K562 (cell line): Measurements from ENCODE around the gene WDR47. TPM values are rescaled to one million over a fixed set of nuclear protein-coding genes. Genes with fewer than 3 reads are reported as not detected.

Experiments used
- BDP1 ChIP-seq: IDR thresholded peaks from 3 replicates; pipeline ENCODE4 v1.6.1; 2011; ENCODE audit not compliant: insufficient read length, insufficient read depth
- CHD7 ChIP-seq: fragments of 200-600 bp; sonication (generic); IDR thresholded peaks from one replicate; pipeline ENCODE4 v1.6.1; 2012; ENCODE audit warnings: mild to moderate bottlenecking, low read depth, low read length, inconsistent platforms
- CSDE1 ChIP-seq, 2 experiments: fragments of 450-650 bp; IDR thresholded peaks; 2 replicates each; pipeline ENCODE4 v1.6.1; 2016; ENCODE audit warnings: mild to moderate bottlenecking in 1 of 2
- HMGXB4 ChIP-seq: sonication (generic); formaldehyde crosslinking; IDR thresholded peaks from 2 replicates; pipeline ENCODE4 v1.8.1; 2023; ENCODE audit warnings: mild to moderate bottlenecking, missing genetic modification reagents
- KLF10 ChIP-seq: fragments of 250-450 bp; sonication (Bioruptor Pico); IDR thresholded peaks from 2 replicates; pipeline ENCODE4 v1.6.1; 2021; ENCODE audit warnings: matching md5 sums
- NCOA4 ChIP-seq: fragments of 450-650 bp; IDR thresholded peaks from 2 replicates; pipeline ENCODE4 v1.6.1; 2018; ENCODE audit warnings: mild to moderate bottlenecking; ENCODE audit not compliant: partially characterized antibody
- PHB2 ChIP-seq: fragments of 450-650 bp; IDR thresholded peaks from 2 replicates; pipeline ENCODE4 v1.6.1; 2017; ENCODE audit warnings: low read depth
- PPARD ChIP-seq: fragments of 250-450 bp; sonication (Bioruptor Pico); IDR thresholded peaks from 2 replicates; pipeline ENCODE4 v1.8.0; 2022; ENCODE audit warnings: inconsistent platforms, mild to moderate bottlenecking, moderate library complexity
- RBM17 ChIP-seq: fragments of 200-400 bp; formaldehyde crosslinking; IDR thresholded peaks from 2 replicates; pipeline ENCODE4 v1.6.1; 2017; ENCODE audit warnings: low read depth, mild to moderate bottlenecking, low read length, borderline replicate concordance
- RFX7 ChIP-seq: fragments of 250-450 bp; sonication (Bioruptor Pico); IDR thresholded peaks from 2 replicates; pipeline ENCODE4 v1.5.1; 2021; ENCODE audit warnings: mild to moderate bottlenecking
- SPI1 ChIP-seq: IDR thresholded peaks from 2 replicates; pipeline ENCODE4 v1.6.1; 2011; ENCODE audit warnings: low read depth, low read length, control low read depth, borderline replicate concordance
- ZBTB12 ChIP-seq: fragments of 250-450 bp; sonication (Bioruptor Pico); IDR thresholded peaks from 2 replicates; pipeline ENCODE4 v1.4.0; 2020
- ZNF197 ChIP-seq: fragments of 200-800 bp; sonication (Bioruptor generic); IDR thresholded peaks from 2 replicates; pipeline ENCODE4 v1.6.1; 2016; ENCODE audit warnings: low read depth, missing genetic modification characterization, missing compliant biosample characterization
- polyA plus RNA-seq, 8 experiments: library from polyadenylated mRNA; depleted of rRNA in 4 of 8; stranded (reverse) in 5 of 8; unstranded in 3 of 8; fragments of >200 nt; fragmentation: Nextera tagmentation in 2 of 8; fragmentation: Illumina TruSeq in 1 of 8; extraction: Ambion mirVana in 2 of 8; extraction: Trizol in 1 of 8; gene quantifications; 2 replicates each; pipeline versions ENCODE4 v1.2.1 to v1.2.3, GENCODE V29; 2011 to 2014; ENCODE audit warnings: inconsistent platforms in 1 of 8, missing spikeins in 1 of 8
- total RNA-seq, 7 experiments: library from RNA; depleted of rRNA in 6 of 7; stranded (reverse); fragments of >200 nt in 6 of 7; fragmentation: Illumina TruSeq in 2 of 7; extraction: Trizol in 2 of 7; gene quantifications; 2 replicates each; pipeline versions ENCODE4 v1.2.1 to v1.2.3, GENCODE V29; 2011 to 2021; ENCODE audit warnings: low replicate concordance in 1 of 7

Gene WDR47
- total and polyA plus RNA-seq, 9 of the 15 experiments (the other 6 are each of a cell fraction or from before 2014, with no cell fraction given) = 1.3 to 10.1 (median 4.9) TPM

GRCh38 chr1:108963052-108963686, 78.7 kb downstream of the WDR47 start, which contains the start of gene CLCC1 (continued):
- TF ChIP-seq CHD7 (no peak), CSDE1 (IDR thresholded peaks at IDR 0.05) (no peak), KLF10 (CRISPR knock-in tag) (no peak), RFX7 (CRISPR knock-in tag) (no peak), ZBTB12 (CRISPR knock-in tag) (peak; percentile 63; the same call in 1 of the 2 replicates), SPI1 (no peak), PHB2 (no peak), NCOA4 (no peak), HMGXB4 (CRISPR knock-in tag) (peak; percentile 99), RBM17 (no peak), ZNF197 (0 out of 2 replicates have a peak, but pooled peaks have one; percentile 15), BDP1 (no peak), PPARD (CRISPR knock-in tag) (no peak)
